GM04504 (cell line): Measurements from ENCODE around the gene ARHGAP21.
"Not testable (repeated sequence)": the region's sequence is repeated elsewhere in the genome, so short reads cannot be mapped to it uniquely, and the experiment has no call there.

Experiments
- DNase-seq: peaks from one replicate; pipeline ENCODE4 v3.0.0-alpha.2; 2012; ENCODE audit warnings: low read depth

Gene ARHGAP21

GRCh38 chr10:24683554-24683953 lies 40.1 kb downstream of the ARHGAP21 start:
- DNase-seq = no peak

GRCh38 chr10:24681572-24682088 lies 42.1 kb downstream of the ARHGAP21 start:
- DNase-seq = no peak

GRCh38 chr10:24680647-24681524 lies 42.8 kb downstream of the ARHGAP21 start:
- no peak for DNase-seq

- DNase-seq = no peak
These were observed 44.9 kb downstream of the ARHGAP21 start for GRCh38 chr10:24678757-24679156.

- no peak for DNase-seq
These were observed 48.6 kb downstream of the ARHGAP21 start for GRCh38 chr10:24674892-24675632.

GRCh38 chr10:24670964-24671670 lies 52.6 kb downstream of the ARHGAP21 start:
- DNase-seq = no peak

GRCh38 chr10:24669285-24669852 lies 54.3 kb downstream of the ARHGAP21 start:
- DNase-seq = no peak

- no peak for DNase-seq
These were observed 55.4 kb downstream of the ARHGAP21 start for GRCh38 chr10:24668247-24668646.

- DNase-seq = no peak
These were observed 58.7 kb downstream of the ARHGAP21 start for GRCh38 chr10:24664991-24665390.

GRCh38 chr10:24661376-24661775 lies 62.3 kb downstream of the ARHGAP21 start:
- no peak for DNase-seq

- DNase-seq = not testable (repeated sequence)
These were observed 65.4 kb downstream of the ARHGAP21 start for GRCh38 chr10:24658319-24658718.

GRCh38 chr10:24656326-24656725 lies 67.4 kb downstream of the ARHGAP21 start:
- DNase-seq = not testable (repeated sequence)

- DNase-seq = no peak
These were observed 71.2 kb downstream of the ARHGAP21 start for GRCh38 chr10:24652381-24652957.

- DNase-seq = no peak
These were observed 71.8 kb downstream of the ARHGAP21 start for GRCh38 chr10:24651923-24652322.

GRCh38 chr10:24650669-24651391 lies 72.9 kb downstream of the ARHGAP21 start:
- DNase-seq = no peak

- no peak for DNase-seq
These were observed 77.9 kb downstream of the ARHGAP21 start for GRCh38 chr10:24645784-24646183.

- DNase-seq = no peak
These were observed 78.7 kb downstream of the ARHGAP21 start for GRCh38 chr10:24645022-24645421.

GRCh38 chr10:24643679-24644209 lies 79.9 kb downstream of the ARHGAP21 start:
- DNase-seq = no peak

GRCh38 chr10:24642921-24643678 lies 80.6 kb downstream of the ARHGAP21 start:
- DNase-seq = peak; percentile 49

GRCh38 chr10:24639124-24639523 lies 84.6 kb downstream of the ARHGAP21 start:
- DNase-seq = no peak
